Neural cell (in vitro differentiated cells): ENCODE measurements around the gene TCF12. TPM values are rescaled to one million over a fixed set of nuclear protein-coding genes. Genes with fewer than 3 reads are reported as not detected.

Source experiments
- H2AFZ ChIP-seq: fragments of 200-600, 300-800 bp; sonication (generic), shearing (Covaris generic); 2 replicates; pipeline ENCODE4 v1.6.0; 2014; ENCODE audit warnings: low read depth, mild to moderate bottlenecking, antibody characterized with exemption, low read length, moderate library complexity
- H3F3A ChIP-seq: fragments of 200-600 bp; shearing (Covaris generic); 2 replicates; pipeline ENCODE4 v1.6.1; 2016; ENCODE audit warnings: mild to moderate bottlenecking, moderate library complexity, mixed read lengths, antibody characterized with exemption, low read length; ENCODE audit not compliant: insufficient read depth, poor library complexity, severe bottlenecking
- H3K27ac ChIP-seq: fragments of 200-600, 300-800 bp; sonication (generic), shearing (Covaris generic); 2 replicates; pipeline ENCODE4 v1.5.1; 2014; ENCODE audit warnings: mild to moderate bottlenecking, low read length, moderate library complexity
- H3K27me3 ChIP-seq: fragments of 300-800, 200-600 bp; sonication (generic), shearing (Covaris generic); 2 replicates; pipeline ENCODE4 v1.6.0; 2014; ENCODE audit warnings: mild to moderate bottlenecking, low read depth, low read length, moderate library complexity; ENCODE audit not compliant: insufficient read depth
- H3K36me3 ChIP-seq: fragments of 300-800, 200-600 bp; sonication (generic), shearing (Covaris generic); 2 replicates; pipeline ENCODE4 v1.5.1; 2014; ENCODE audit warnings: mild to moderate bottlenecking, antibody characterized with exemption, low read length, moderate library complexity; ENCODE audit not compliant: insufficient read depth
- H3K4me2 ChIP-seq: fragments of 300-800, 200-600 bp; sonication (generic), shearing (Covaris generic); 2 replicates; pipeline ENCODE4 v1.6.0; 2014; ENCODE audit warnings: mild to moderate bottlenecking, low read length
- H3K4me3 ChIP-seq: fragments of 300-800, 200-600 bp; sonication (generic), shearing (Covaris generic); 2 replicates; pipeline ENCODE4 v1.5.1; 2014; ENCODE audit warnings: mild to moderate bottlenecking, low read length, moderate library complexity
- H3K79me2 ChIP-seq: fragments of 200-600 bp; shearing (Covaris generic); replicated peaks from 2 replicates; pipeline ENCODE4 v1.6.0; 2014; ENCODE audit warnings: mild to moderate bottlenecking, low read length, moderate library complexity; ENCODE audit not compliant: insufficient read depth
- H3K9ac ChIP-seq: fragments of 300-800, 200-600 bp; sonication (generic), shearing (Covaris generic); 2 replicates; pipeline ENCODE4 v1.6.1; 2016; ENCODE audit warnings: mild to moderate bottlenecking, low read length, mixed read lengths
- H3K9me2 ChIP-seq: fragments of 200-600 bp; shearing (Covaris generic); 2 replicates; pipeline ENCODE4 v1.6.1; 2016; ENCODE audit warnings: mild to moderate bottlenecking, low read length, mixed read lengths; ENCODE audit not compliant: insufficient read depth
- H3K9me3 ChIP-seq: fragments of 200-600, 300-800 bp; sonication (generic), shearing (Covaris generic); 2 replicates; pipeline ENCODE4 v1.6.1; 2016; ENCODE audit warnings: mild to moderate bottlenecking, mixed run types, low read length, moderate library complexity, mixed read lengths
- H4K20me1 ChIP-seq: fragments of 200-600 bp; shearing (Covaris generic); 2 replicates; pipeline ENCODE4 v1.6.1; 2016; ENCODE audit warnings: mild to moderate bottlenecking, mixed run types; ENCODE audit not compliant: insufficient read depth
- EP300 ChIP-seq: fragments of 450-650 bp; conservative IDR thresholded peaks from 2 replicates; pipeline ENCODE4 v1.6.1; 2014; ENCODE audit warnings: antibody characterized with exemption, mild to moderate bottlenecking, moderate library complexity; ENCODE audit not compliant: poor library complexity, severe bottlenecking
- EZH2 ChIP-seq: fragments of 200-600, 300-800 bp; shearing (Covaris generic), sonication (generic); IDR thresholded peaks from 2 replicates; pipeline ENCODE4 v1.6.1; 2014; ENCODE audit warnings: antibody characterized with exemption, low read length, borderline replicate concordance, mild to moderate bottlenecking; ENCODE audit not compliant: insufficient read depth, poor library complexity, severe bottlenecking
- MXI1 ChIP-seq: fragments of 450-650 bp; conservative IDR thresholded peaks from 2 replicates; pipeline ENCODE4 v1.6.1; 2014; ENCODE audit warnings: antibody characterized with exemption, mild to moderate bottlenecking; ENCODE audit not compliant: poor library complexity, severe bottlenecking
- POLR2AphosphoS5 ChIP-seq: IDR thresholded peaks from 2 replicates; pipeline ENCODE4 v1.6.1; 2012
- RAD21 ChIP-seq: fragments of 450-650 bp; conservative IDR thresholded peaks from 2 replicates; pipeline ENCODE4 v1.6.1; 2014; ENCODE audit warnings: antibody characterized with exemption, mild to moderate bottlenecking, moderate library complexity
- SMC3 ChIP-seq: fragments of 450-650 bp; conservative IDR thresholded peaks from 2 replicates; pipeline ENCODE4 v1.6.1; 2014; ENCODE audit warnings: antibody characterized with exemption, mild to moderate bottlenecking, moderate library complexity; ENCODE audit not compliant: poor library complexity
- TAF1 ChIP-seq: IDR thresholded peaks from 2 replicates; pipeline ENCODE4 v1.6.1; 2012; ENCODE audit warnings: low read depth
- polyA plus RNA-seq: library from polyadenylated mRNA; depleted of rRNA; stranded (reverse); fragments of >200 nt; gene quantifications from 2 replicates; pipeline ENCODE4 v1.2.3, GENCODE V29; 2014
- TF ChIP-seq, protein P1 (sequence below): fragments of 450-650 bp; IDR thresholded peaks from 2 replicates; pipeline ENCODE4 v1.5.1; 2014; ENCODE audit warnings: antibody characterized with exemption, mild to moderate bottlenecking, moderate library complexity; ENCODE audit not compliant: poor library complexity, severe bottlenecking
- TF ChIP-seq, protein P2 (sequence below): IDR thresholded peaks from 2 replicates; pipeline ENCODE4 v1.6.1; 2012; ENCODE audit warnings: borderline replicate concordance

Gene TCF12
- polyA plus RNA-seq, 1 donor from 2014 or later: 52.7 TPM

DNA sequence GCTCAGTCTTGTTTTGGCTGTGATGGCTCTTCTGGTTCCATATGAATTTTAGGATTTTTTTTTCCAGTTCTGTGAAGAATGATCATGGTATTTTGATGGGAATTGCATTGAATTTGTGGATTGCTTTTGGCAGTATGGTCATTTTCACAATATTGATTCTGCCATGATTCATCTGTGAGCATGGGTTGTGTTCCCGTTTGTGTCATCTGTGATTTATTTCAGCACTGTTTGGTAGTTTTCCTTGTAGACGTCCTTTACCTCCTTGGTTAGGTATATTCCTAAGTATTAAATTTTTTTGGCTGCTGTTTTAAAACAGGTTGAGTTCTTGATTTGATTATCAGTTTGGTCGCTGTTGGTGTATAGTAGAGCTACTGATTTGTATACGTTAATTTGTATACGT lies 18.5 kb downstream of the TCF12 start:
- no peaks in the 10 kb centered on the region for H3K9me3 ChIP-seq
- no peak overlapping the region for H2AFZ ChIP-seq
- no peaks in the 10 kb centered on the region for H3K27me3 ChIP-seq
- H3K79me2 ChIP-seq: peaks cover 94% of the 10 kb centered on the region
- H4K20me1 ChIP-seq: no peaks in the 10 kb centered on the region
- no peak overlapping the region for H3K9ac ChIP-seq
- no peaks in the 10 kb centered on the region for H3K9me2 ChIP-seq
- no peak overlapping the region for H3K27ac ChIP-seq
- H3K4me2 ChIP-seq: no peak overlapping the region
- no peak overlapping the region for H3K4me3 ChIP-seq
- no peaks in the 10 kb centered on the region for H3K36me3 ChIP-seq
- TF ChIP-seq, protein P1, sequence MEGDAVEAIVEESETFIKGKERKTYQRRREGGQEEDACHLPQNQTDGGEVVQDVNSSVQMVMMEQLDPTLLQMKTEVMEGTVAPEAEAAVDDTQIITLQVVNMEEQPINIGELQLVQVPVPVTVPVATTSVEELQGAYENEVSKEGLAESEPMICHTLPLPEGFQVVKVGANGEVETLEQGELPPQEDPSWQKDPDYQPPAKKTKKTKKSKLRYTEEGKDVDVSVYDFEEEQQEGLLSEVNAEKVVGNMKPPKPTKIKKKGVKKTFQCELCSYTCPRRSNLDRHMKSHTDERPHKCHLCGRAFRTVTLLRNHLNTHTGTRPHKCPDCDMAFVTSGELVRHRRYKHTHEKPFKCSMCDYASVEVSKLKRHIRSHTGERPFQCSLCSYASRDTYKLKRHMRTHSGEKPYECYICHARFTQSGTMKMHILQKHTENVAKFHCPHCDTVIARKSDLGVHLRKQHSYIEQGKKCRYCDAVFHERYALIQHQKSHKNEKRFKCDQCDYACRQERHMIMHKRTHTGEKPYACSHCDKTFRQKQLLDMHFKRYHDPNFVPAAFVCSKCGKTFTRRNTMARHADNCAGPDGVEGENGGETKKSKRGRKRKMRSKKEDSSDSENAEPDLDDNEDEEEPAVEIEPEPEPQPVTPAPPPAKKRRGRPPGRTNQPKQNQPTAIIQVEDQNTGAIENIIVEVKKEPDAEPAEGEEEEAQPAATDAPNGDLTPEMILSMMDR: no peak
- TF ChIP-seq EZH2 (no peak), TAF1 (no peak), MXI1 (no peak), EP300 (no peak), SMC3 (no peak), RAD21 (no peak), POLR2AphosphoS5 (no peak)
- TF ChIP-seq, protein P2, sequence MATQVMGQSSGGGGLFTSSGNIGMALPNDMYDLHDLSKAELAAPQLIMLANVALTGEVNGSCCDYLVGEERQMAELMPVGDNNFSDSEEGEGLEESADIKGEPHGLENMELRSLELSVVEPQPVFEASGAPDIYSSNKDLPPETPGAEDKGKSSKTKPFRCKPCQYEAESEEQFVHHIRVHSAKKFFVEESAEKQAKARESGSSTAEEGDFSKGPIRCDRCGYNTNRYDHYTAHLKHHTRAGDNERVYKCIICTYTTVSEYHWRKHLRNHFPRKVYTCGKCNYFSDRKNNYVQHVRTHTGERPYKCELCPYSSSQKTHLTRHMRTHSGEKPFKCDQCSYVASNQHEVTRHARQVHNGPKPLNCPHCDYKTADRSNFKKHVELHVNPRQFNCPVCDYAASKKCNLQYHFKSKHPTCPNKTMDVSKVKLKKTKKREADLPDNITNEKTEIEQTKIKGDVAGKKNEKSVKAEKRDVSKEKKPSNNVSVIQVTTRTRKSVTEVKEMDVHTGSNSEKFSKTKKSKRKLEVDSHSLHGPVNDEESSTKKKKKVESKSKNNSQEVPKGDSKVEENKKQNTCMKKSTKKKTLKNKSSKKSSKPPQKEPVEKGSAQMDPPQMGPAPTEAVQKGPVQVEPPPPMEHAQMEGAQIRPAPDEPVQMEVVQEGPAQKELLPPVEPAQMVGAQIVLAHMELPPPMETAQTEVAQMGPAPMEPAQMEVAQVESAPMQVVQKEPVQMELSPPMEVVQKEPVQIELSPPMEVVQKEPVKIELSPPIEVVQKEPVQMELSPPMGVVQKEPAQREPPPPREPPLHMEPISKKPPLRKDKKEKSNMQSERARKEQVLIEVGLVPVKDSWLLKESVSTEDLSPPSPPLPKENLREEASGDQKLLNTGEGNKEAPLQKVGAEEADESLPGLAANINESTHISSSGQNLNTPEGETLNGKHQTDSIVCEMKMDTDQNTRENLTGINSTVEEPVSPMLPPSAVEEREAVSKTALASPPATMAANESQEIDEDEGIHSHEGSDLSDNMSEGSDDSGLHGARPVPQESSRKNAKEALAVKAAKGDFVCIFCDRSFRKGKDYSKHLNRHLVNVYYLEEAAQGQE: no peak
- H3F3A ChIP-seq: no peaks in the 10 kb centered on the region

- Histone ChIP-seq H3K9ac (no peak overlapping the region), H2AFZ (no peak overlapping the region), H3K79me2 (peaks cover 94% of the 10 kb centered on the region), H3K4me2 (no peak overlapping the region), H3K9me2 (no peaks in the 10 kb centered on the region), H3K27ac (no peak overlapping the region), H4K20me1 (no peaks in the 10 kb centered on the region), H3F3A (no peaks in the 10 kb centered on the region), H3K27me3 (no peaks in the 10 kb centered on the region), H3K9me3 (no peaks in the 10 kb centered on the region), H3K4me3 (no peak overlapping the region), H3K36me3 (no peaks in the 10 kb centered on the region)
- TF ChIP-seq, protein P2: no peak
- TF ChIP-seq RAD21 (no peak), MXI1 (no peak), EZH2 (no peak), EP300 (no peak), POLR2AphosphoS5 (no peak), SMC3 (no peak)
Observed at GRCh38 chr15:56939257-56939656, 20.8 kb downstream of the TCF12 start.
